Liver (tissue), 3 donors: Measurements from ENCODE around the gene UGT1A6.

Experiments used
- EGR1 ChIP-seq, 2 donors: IDR thresholded peaks; 2 replicates each; pipeline ENCODE4 v1.6.1; 2016 to 2018; ENCODE audit warnings: antibody characterized with exemption in 2 of 2, low read depth in 2 of 2
- GABPA ChIP-seq, 2 donors: IDR thresholded peaks in 1 of 2; conservative IDR thresholded peaks in 1 of 2; 2 replicates each; pipeline ENCODE4 v1.6.1; 2016; ENCODE audit warnings: antibody characterized with exemption in 2 of 2, mild to moderate bottlenecking in 1 of 2, moderate library complexity in 1 of 2
- JUND ChIP-seq, 2 donors: IDR thresholded peaks; 2 replicates each; pipeline ENCODE4 v1.6.1; 2016; ENCODE audit warnings: antibody characterized with exemption in 2 of 2
- RAD21 ChIP-seq, 2 donors: IDR thresholded peaks; 2 replicates each; pipeline ENCODE4 v1.6.1; 2016; ENCODE audit warnings: antibody characterized with exemption in 2 of 2, mild to moderate bottlenecking in 2 of 2
- SP1 ChIP-seq: IDR thresholded peaks from 2 replicates; pipeline ENCODE4 v1.6.1; 2018; ENCODE audit warnings: antibody characterized with exemption, mild to moderate bottlenecking
- TAF1 ChIP-seq: conservative IDR thresholded peaks from 2 replicates; pipeline ENCODE4 v1.6.1; 2016; ENCODE audit warnings: antibody characterized with exemption, mild to moderate bottlenecking
- YY1 ChIP-seq: IDR thresholded peaks from 2 replicates; pipeline ENCODE4 v1.6.1; 2016; ENCODE audit warnings: antibody characterized with exemption, mild to moderate bottlenecking
- TF ChIP-seq, protein P1 (sequence below): fragments of 150-350 bp; IDR thresholded peaks from 2 replicates; pipeline ENCODE4 v1.5.1; 2017; ENCODE audit warnings: improper control_type of control experiment, low read depth, low read length; ENCODE audit not compliant: missing input control
- TF ChIP-seq, protein P2 (sequence below): IDR thresholded peaks from 2 replicates; pipeline ENCODE4 v1.6.1; 2016; ENCODE audit warnings: antibody characterized with exemption
- TF ChIP-seq, protein P3 (sequence below): IDR thresholded peaks from 2 replicates; pipeline ENCODE4 v1.6.1; 2016; ENCODE audit warnings: antibody characterized with exemption, mild to moderate bottlenecking
- donor health status: healthy.
- donor health status: healthy.

DNA sequence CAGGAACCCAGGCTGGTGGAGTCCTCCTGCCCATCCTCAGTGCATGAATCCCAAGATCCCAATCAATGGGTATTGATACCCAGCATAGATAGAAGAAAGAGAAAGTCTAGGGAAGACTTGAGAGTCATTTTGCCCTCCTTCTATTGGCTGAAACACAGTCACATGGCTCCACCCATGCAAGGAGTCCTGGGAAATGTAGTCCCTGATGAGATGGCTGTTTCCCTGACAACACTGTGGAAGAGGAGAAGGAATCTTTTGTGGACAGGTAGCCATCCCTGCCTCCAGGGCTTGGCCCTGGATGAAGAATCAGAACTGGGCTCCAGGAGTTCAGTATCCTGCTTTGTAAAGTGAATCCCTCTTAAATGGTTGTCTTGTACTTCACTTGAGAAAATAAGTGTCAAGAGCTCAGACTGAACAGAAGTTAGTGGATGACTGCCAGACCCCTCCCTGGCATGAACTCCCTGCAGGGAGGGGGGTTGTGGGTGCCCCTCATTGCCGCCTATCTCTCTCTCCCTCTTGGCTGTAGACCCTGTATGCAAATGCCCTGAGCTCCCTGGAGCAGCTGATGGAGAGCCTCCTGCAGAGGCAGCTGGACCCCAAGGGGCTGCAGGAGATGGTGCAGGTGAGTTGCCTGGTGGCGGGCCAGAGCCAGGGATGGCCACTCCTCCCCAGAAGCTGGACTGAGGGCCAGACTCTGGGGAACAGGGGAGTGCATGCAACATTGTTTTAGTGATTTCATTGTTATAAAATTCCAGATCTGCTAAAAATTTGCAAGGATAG, 121.6 kb downstream of the UGT1A6 start:
- TF ChIP-seq, protein P1, sequence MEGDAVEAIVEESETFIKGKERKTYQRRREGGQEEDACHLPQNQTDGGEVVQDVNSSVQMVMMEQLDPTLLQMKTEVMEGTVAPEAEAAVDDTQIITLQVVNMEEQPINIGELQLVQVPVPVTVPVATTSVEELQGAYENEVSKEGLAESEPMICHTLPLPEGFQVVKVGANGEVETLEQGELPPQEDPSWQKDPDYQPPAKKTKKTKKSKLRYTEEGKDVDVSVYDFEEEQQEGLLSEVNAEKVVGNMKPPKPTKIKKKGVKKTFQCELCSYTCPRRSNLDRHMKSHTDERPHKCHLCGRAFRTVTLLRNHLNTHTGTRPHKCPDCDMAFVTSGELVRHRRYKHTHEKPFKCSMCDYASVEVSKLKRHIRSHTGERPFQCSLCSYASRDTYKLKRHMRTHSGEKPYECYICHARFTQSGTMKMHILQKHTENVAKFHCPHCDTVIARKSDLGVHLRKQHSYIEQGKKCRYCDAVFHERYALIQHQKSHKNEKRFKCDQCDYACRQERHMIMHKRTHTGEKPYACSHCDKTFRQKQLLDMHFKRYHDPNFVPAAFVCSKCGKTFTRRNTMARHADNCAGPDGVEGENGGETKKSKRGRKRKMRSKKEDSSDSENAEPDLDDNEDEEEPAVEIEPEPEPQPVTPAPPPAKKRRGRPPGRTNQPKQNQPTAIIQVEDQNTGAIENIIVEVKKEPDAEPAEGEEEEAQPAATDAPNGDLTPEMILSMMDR, result no peak
- no peak for TF ChIP-seq GABPA (IDR thresholded peaks at IDR 0.05 in 1 of 2, conservative IDR thresholded peaks at IDR 0.05 in 1 of 2)
- no peak for TF ChIP-seq RAD21 (IDR thresholded peaks at IDR 0.05)
- no peak for TF ChIP-seq YY1
- no peak for TF ChIP-seq EGR1 (IDR thresholded peaks at IDR 0.05; ENCODE audit: low read depth in 2 of 2)
- TF ChIP-seq, protein P2, sequence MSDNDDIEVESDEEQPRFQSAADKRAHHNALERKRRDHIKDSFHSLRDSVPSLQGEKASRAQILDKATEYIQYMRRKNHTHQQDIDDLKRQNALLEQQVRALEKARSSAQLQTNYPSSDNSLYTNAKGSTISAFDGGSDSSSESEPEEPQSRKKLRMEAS, result no peak
- TF ChIP-seq, protein P3, sequence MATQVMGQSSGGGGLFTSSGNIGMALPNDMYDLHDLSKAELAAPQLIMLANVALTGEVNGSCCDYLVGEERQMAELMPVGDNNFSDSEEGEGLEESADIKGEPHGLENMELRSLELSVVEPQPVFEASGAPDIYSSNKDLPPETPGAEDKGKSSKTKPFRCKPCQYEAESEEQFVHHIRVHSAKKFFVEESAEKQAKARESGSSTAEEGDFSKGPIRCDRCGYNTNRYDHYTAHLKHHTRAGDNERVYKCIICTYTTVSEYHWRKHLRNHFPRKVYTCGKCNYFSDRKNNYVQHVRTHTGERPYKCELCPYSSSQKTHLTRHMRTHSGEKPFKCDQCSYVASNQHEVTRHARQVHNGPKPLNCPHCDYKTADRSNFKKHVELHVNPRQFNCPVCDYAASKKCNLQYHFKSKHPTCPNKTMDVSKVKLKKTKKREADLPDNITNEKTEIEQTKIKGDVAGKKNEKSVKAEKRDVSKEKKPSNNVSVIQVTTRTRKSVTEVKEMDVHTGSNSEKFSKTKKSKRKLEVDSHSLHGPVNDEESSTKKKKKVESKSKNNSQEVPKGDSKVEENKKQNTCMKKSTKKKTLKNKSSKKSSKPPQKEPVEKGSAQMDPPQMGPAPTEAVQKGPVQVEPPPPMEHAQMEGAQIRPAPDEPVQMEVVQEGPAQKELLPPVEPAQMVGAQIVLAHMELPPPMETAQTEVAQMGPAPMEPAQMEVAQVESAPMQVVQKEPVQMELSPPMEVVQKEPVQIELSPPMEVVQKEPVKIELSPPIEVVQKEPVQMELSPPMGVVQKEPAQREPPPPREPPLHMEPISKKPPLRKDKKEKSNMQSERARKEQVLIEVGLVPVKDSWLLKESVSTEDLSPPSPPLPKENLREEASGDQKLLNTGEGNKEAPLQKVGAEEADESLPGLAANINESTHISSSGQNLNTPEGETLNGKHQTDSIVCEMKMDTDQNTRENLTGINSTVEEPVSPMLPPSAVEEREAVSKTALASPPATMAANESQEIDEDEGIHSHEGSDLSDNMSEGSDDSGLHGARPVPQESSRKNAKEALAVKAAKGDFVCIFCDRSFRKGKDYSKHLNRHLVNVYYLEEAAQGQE, result no peak
- TF ChIP-seq TAF1, result no peak
- no peak for TF ChIP-seq SP1
- TF ChIP-seq JUND (IDR thresholded peaks at IDR 0.05), result no peak
